GM18519 (cell line): ENCODE data around the gene COPS7A.

Source experiments
- ATAC-seq: cut with Tn5 transposase; IDR thresholded peaks from one replicate; pipeline ENCODE4 v1.9.1; 2021; ENCODE audit warnings: mild to moderate bottlenecking, moderate library complexity; ENCODE audit not compliant: unreplicated experiment, low FRiP score

Gene COPS7A, protein sequence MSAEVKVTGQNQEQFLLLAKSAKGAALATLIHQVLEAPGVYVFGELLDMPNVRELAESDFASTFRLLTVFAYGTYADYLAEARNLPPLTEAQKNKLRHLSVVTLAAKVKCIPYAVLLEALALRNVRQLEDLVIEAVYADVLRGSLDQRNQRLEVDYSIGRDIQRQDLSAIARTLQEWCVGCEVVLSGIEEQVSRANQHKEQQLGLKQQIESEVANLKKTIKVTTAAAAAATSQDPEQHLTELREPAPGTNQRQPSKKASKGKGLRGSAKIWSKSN

DNA sequence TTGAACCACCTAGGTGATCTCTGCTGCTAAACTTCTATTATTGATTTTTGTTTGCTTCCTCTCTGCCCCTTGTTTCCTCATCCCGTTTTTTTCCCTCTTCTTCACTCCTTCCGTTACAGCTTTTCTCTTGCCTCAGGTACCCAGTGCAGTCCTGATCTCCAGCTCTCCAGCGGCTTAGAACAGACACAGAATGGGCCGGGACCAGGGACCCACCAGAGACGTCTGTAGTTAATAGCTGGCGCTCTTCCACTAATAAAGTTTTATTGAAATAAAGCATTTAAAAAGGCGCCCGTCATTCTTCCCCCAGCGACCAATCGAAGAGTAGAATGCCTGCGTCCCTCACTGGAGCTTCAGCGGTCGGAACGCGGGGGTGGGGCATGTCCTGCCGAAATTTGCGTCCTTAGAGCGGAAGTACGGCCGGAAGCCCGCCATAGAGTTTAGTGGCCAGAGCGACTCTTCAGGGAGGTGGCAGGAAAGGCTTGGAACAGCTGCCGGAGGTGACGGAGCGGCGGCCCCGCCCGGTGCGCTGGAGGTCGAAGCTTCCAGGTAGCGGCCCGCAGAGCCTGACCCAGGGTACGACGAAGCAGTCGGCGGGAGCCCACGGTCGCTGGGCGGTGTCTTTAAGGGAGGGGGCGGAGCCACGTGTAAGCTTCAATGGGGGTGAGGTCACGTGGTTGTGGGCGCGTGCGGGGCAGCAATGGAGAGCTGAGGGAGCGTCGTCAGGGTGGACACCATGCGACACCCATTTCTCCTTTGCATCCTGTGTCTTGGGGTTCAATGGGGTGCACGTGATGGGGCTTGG is at the start of gene COPS7A:
Gene COPS7A (plus strand): TSS at position 440 of the 802 bp plus-strand sequence. CDS start 611 bp downstream, outside the sequence.
- ATAC-seq = peak; percentile 91

DNA sequence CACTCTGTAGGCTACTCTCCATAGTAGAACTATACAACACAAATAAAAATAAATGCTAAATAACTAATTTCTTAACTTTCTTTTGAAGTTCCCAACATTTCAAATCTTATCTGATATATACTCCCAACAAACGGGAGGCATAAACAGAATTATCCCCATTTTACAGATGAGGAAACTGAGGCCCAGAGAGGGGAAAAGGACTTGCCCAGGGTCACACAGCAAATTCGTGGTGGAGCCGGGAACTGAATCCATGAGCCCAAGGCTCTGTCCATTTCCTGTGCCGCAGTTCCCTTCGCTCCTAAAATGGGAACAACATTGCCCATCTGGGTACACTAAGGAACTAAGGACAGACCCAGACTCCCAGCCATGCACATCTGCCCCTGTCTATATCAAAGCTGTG is 46.9 kb upstream of the COPS7A start:
- no peak for ATAC-seq

DNA sequence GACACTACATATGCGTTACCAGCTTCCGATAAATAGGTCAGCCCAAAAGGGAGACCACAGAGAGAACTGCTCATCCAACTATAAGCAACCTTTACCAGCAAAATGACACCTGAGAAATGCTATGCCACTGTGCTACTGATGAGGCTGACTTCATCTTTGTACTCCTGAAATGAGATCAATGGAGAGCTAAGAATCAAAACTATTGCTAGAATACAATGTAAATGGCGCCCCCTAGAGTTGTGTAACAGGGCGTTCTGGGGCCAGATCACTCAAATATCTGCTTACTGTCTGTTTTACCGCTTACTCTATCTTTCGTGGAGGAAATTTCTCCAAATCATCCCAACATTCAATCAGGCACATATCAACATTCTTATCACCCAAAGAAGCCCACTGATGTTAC is 39.2 kb upstream of the COPS7A start:
- ATAC-seq = no peak

DNA sequence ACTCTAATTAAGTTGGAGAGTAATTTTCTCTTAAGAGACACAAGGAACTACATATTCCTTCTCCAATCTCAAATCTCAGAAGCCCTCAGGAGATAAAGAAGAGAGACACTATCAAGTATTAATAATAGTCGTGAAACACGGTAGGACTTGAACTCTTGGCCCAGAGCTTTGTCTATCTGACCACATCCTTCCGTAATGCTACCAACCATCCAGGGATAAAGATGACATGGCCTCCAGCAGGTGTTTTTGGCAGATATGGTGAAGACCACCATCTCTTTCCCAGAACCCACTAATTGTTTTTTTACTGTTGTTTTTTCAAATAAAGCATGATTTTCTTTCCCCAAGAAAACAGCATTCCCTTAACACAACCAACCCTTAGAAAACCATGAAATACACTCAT is 38.0 kb upstream of the COPS7A start:
- ATAC-seq = no peak

DNA sequence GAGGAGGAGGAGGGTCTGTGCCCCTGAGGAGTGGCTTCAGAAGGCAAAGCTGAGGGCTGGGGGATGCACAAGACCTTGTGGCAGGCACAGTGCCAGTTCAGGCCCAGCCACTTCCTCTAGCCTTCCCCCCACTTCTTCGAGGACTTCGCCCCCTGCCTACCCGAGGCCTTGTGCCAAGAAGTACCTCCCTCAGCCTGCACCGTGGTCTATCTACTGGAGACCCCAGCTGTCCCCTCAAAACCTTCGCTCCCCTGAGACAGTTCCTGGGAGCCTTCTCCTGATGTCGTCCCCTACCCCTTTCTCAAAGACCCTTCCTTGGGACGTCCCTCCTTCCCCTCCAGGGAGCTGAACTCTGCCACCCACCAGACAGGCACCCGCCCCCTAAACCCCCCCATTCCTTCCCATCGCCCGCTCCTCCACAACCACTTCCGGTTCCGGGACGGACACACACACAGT is 35.3 kb upstream of the COPS7A start:
- ATAC-seq = no peak

DNA sequence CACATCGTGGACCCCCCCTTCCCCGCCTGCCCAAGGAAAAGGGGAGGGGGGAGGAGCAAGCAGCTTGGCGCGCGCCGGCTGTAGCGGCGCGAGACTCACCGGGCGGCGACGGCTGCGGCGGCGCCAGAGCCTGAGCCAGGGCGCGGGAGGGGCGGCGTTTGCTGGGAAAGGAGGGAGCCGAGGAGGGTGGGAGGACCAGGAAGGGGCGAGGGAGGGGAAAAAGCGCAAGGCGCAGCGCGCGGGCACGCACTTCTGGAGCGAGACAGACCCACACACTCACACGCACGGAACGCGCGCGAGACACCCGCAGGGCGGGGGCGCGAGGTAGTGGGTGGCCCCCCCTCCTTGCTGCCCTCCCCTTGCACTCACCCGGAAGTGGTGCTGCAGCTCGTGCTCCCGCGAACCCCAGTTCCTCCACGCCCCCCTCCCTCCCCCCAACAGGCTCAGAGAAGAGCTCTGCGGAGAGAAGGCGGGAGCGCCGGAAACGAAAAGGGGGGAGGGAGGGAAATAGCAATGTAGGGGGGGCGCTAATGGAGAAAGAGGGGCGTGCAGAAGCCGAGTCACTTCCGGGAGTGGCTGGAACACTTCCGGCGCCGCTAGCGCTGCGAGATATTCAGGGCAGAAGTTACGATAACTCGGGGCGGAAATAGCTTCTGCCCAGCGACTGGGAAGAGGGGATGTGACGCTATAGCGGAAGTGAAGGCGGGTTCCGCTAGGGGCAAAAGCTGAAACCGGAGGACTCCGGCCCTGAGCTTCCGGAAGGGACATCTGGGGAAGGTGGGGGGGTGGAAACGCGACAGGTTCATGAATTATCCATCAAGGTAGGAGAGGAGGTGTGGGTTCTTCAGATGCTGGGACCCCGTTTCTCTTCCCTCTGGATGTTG is 34.6 kb upstream of the COPS7A start, which contains the start of gene ZNF384:
Gene ZNF384 (minus strand): TSS at position 377 of the 884 bp plus-strand sequence. CDS start 9,855 bp downstream, outside the sequence.
- ATAC-seq = peak; percentile 69

DNA sequence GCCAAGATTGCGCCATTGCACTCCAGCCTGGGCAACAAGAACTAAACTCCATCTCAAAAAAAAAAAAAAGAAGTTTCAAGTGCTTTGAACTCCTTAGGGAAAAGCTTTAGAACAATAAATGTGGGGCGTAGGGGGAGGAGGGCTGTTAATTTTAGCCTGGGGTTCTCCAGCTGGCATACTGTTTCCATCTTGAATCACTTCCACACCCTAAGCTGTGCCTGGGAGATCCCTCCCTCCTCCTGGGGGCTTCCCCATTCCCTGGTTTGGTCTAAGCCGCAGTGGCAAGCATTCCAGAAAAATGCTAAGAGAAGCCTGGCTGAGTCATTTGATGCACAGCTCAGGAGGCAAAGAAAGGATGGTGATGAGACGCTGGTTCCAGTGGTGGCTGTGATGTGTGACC is 32.4 kb upstream of the COPS7A start:
- ATAC-seq = no peak

DNA sequence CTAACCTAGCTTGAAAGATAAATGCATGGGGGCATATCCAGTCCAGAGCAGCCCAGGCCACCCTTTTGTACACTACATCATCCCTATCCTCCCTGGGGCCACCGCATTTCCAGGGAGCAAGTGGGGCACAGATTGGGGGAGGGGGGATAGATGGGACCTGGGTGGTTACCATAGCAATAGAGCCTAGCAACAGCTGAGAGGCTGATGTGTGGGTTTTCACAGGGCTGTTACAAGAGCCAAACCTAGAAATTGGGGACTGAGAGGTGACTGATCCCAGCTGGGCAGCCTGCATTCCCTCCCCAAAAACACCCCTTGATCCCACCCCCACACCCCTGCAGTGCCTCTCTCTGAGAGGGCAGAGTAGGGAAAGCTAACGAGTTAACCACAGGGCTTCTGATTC is 31.0 kb upstream of the COPS7A start:
- no peak for ATAC-seq

DNA sequence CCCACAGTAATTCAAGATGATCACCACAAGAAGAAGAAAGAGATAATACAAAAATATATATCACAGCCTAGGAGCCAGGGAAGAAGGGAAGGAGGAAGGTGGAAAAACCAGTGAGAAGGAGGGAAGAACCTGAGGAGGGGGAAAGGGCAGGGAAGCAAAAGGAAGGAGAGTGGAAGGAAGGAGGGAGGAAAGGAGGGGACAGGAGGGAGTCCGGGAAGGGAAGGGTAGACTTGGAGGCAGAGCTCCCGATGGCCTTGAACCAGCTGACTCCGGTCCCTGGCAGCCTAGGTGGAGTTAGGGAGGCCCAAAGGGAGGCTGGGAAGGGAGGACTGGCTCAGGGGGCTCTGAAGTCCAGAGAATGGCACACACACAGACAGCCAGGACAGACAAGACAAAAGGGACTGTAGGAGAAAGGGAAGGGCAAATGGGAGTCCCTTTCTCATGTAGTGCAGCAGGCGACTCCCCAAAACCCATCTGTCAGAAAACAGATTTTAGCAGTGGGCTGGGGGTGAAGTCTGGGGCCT is 30.0 kb upstream of the COPS7A start:
- no peak for ATAC-seq

DNA sequence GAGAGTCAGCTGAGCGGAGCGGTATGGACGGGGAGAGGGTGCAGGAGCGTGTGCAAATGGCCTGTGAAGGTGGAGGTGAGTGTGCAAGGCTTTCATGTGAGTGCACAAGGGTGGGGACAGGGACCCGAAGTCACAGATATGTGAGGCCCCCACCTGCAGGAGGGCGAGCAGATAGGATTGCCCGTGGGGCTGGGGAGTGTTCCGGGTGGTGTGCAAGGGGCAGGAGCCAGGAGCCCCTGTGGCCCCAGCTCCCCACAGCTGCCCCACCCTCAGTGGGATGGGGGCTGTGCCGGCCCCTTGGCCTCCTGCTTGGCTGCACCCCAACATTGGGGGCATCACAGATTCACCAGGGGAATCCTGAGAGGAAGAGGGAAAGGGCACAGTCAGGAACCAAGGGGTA is 29.1 kb upstream of the COPS7A start:
- ATAC-seq = no peak

DNA sequence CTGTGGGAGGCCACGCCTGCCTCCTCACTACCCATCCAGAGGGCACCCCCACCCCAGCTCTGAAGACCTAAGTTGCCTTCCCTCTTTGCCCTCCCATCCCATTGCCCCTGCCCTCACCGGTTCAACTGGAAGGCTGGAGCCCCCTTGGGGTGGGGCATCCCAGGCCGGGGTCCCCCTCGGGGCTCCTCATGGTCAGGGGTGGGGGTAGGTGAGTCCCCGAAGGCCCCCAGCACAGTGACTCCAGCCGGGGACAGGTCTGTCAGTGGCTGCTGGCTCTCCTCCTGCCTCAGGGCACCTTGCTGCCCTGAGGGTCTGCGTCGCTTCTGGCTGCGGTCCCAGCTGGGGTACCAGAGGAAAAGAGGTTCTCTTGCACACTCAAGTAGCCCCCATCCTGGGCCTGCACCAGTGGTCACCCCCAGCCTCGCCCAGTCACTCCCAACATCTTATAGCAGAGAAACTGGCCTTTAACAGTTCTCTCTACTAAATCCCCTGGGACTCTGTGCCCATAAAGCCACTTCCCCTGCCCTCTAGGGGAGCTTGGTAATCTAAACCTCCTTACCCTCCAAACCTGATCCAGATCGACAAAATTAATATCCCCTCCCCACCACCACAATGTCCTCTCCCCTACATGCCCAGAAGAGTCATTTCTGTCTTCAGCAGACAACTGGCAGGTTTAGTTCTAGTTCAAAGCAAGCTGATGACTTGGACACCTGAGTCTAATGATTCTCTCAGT is 28.4 kb upstream of the COPS7A start:
- no peak for ATAC-seq

DNA sequence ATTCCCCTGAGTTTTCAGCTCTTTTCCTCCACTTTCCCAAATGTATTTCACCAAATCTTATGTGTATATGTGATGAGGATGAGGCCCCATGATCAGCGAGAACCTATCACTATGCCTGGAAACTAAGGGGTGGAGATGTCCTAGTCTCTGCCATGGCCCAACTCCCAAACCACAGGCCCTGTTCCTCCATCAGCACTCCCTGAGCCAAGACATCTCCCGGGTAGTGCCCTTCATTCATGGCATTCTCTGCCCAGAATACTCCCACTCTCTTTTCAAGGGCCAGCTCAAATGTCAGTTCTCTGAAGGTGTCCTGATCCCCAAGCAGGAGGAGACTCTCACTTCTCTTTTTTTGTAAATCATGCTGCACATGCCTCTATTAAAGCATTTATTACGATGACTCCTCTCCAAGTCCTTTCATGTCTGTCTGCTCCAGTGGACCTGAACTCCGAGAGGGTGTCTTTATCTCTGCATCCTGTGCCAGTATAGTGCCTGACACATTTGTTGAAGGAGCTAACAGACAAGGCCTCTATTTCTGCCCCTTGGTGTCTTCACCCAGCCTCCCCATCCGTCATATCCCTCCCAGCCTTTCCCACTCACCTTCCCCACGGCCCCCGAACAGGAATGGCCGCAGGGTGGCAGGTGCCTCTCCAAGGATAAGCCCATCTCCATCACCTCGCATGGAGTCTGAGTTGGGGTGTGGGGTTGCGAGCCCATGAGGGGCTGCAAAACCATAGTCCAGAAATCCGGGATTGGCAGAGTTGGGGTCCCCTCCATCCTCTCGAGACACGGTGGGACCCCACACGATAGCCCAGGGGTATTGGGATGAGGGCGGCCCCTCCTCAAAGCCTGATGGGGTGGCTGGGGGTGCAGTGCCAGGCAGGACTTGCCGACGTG is 26.9 kb upstream of the COPS7A start:
- no peak for ATAC-seq

DNA sequence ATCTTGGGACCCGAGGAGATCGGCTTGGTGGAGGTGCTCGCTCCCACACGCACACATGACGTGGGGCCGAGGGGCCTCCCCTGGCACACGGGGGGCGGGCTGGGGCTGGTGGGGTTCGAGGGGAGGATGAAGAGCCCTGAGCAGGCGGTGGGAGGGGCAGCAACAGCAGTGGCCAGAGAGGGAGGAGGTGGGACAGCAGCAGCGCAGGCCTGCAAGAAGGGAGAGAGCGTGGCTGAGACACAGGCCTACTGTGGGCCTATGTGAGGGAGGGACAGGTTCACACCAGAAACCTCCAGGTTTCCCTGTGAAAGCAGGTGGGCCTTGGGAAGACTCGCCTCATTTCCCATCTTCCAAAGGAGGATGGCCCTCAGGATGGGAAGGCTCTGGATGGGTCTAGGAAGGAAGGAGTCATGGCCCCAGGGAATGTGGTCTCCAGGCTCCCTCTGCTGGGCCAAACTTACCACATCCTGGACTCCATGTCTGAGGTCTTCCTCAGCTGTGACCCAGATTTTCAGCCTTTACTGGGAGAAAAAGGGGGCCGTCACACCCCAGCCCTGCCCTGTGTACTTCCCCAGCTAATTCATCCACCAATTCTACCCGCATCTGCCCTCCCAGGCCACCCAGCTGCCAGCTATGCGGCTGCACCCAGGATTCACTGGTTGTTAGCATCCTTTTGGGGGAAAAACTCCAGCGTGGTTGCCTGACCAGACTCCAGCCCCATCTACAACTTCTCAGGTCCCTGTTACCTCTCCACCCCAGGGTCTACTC is 26.1 kb upstream of the COPS7A start:
- no peak for ATAC-seq

DNA sequence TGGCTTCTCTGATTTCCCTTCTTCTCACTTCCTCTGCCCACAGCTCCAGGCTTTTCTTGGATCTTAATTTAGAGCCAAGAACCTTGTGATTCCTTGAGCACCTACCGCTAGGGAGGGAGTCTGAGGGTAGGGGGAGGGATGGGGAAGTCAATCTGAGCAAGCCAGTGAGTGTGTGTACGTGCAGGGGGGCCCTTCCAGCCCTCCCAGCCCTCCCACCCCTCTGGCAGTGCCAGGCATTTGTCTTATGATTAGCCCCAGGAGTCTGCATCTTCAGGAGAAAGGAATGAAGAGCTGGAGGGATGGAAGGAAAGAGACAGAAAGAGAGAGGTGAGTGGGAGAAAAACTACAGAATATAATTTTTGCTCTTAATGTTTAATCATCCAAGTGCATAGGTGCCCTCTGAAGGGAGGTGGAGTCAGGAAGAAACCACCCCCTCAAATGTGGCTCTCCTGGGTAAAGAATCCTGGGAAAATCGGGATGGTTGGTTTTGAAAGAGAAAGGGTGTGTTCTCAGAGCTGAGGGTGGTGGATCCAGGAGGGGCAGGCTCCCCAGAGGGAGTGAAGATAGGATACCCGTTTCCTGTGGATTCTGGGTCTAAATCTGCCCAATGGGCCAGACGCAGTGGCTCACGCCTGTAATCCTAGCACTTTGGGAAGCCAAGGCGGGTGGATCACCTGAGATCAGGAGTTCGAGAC is 25.3 kb upstream of the COPS7A start:
- ATAC-seq = no peak

DNA sequence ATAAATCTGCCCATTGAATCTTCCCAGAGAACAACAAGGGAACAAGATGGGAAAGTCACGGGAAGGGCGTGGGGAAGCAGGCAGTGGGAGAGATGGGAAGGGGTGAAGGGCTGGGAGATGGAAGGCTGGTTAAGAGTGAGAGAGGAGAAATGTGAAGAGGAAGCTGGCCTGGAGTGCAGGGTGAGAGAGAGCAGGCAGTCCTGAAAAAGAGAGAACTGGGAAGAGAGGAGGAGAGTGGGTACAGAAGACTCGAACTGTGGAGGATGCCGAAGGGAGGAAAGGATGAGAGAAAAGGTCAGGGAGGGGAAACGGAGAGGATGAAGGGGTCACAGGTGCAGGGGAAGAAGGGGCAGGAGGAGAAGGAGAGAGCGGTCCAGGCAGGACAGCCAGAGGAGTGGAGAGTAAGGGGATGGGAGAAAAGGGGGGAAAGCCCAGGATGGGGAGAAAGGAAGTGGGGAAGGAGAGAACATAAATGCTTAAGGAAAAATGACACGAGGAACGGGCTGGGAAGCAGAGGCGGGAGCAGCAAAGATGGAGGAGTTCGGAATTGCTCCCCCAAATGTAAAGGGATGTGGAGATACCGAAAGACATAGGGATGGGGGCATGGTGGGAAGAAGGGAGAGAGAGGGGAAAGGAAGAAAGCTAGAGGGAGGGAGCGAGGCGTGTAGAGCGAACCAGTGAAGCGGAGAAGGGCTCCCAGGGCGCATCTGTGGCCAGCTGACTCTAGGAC is 24.4 kb upstream of the COPS7A start:
- ATAC-seq = no peak

DNA sequence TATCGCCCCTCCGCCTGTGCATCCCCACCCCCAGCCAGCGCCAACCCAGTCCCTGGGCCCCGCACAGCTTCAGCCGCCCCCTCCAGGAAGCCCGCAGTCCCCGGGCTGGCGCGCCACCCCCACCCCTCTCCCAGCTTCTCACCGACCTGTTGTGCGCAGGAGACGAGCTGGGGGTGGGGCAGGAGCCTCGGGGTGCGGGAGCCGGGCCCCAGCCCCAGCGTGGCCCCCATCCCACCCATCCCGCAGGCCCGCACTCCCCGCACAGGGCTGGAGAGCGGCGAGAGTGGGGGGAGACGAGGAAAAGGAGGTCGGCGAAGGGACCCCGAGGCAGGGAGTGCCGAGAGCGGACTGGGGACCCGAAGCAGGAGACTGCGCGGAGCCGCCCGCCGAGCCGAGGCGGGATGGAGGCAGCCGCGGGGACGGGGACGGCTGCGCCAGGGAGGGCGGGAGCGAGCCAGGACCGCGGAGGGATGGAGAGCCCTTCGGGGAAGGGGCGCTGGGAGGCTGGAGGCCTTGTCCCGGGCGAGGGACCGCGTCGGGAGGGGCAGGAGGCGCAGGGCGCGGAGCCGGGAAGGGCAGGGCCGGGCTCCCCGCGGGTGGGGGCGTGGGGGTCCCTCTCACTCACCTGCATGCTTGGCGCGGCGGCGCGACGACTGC is 23.7 kb upstream of the COPS7A start:
- ATAC-seq = no peak
